A549 treated with RU486 at 1 μM for 4 hours (cell line): Measurements from ENCODE around the gene C14orf39. TPM values are rescaled to one million over a fixed set of nuclear protein-coding genes. Genes with fewer than 3 reads are reported as not detected.

Experiments used
- total RNA-seq: library from RNA; stranded (reverse); fragments of 200-300 nt; extraction: Qiagen RNA extraction; gene quantifications from 5 replicates; pipeline ENCODE4 v1.2.3, GENCODE V29; 2022; ENCODE audit warnings: low read depth

The C14orf39 gene, protein sequence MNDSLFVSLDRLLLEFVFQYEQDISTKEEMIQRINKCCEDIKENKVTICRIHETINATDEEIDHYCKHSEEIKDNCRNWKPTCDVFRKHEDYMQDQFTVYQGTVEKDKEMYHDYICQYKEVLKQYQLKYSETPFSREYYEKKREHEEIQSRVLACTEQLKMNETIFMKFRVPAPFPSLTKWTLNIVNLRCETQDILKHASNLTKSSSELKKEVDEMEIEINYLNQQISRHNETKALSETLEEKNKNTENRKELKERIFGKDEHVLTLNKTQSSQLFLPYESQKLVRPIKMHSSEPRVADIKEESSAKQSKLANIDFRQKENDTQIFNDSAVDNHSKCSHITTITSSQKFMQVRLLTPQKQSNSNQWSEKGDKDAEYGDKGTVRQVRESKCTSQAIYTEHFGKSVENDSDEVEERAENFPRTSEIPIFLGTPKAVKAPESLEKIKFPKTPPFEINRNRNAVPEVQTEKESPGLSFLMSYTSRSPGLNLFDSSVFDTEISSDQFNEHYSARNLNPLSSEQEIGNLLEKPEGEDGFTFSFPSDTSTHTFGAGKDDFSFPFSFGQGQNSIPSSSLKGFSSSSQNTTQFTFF
- not detected in 5 replicates for total RNA-seq

GRCh38 chr14:60485598-60486251 is at the start of gene C14orf39:
C14orf39 (minus strand) TSS chr14:60486063; CDS start chr14:60485078, 985 bp downstream.

DNA sequence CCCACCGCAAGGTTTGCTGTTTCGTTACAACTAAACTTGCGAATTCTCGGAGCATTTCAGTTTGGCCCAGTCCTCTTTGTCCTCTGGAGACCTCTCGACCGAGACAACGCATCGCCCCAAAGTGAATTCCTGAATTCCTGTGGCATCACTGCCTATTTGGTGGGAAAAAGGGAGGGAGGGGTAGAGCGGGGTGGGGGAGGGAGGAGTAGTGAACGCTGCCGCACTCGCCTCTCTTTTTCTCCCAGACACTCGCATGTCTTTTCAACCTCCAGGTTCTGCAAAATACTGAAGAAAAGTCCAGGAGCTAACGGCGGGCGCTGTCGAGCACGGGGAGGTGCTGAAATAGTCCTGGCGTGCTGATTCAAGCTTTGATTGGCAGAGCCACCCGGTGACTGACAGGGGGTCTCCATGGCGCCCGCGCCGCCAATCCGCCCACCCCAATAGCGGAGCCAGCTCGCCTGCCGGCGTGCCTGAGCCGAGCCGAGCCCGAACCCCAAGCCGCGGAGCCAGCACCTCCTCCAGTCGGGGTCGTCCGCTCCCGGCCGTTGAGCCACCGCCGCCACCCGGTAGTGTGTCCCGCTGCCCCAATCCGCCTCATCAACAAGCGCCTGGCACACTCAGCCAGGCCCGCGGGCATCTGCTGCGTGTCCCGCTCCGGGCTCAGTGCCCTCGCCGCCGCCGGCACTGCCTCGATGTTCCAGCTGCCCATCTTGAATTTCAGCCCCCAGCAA is 23.0 kb upstream of the C14orf39 start, which contains the start of gene SIX6:
SIX6 (plus strand) TSS at position 440 of the 731 bp plus-strand sequence; CDS start at position 693, 253 bp downstream.

Other genes starting within 250 kb of the C14orf39 start
- gene PPM1A, start 236.8 kb downstream of the C14orf39 start, total RNA-seq, result 28.0 to 47.0 TPM (median 40.1 TPM) in 5 replicates
- not detected in 5 replicates for gene SIX6, start 23.1 kb upstream of the C14orf39 start, total RNA-seq
- 4.3 to 10.1 TPM (median 9.5 TPM) in 5 replicates for gene SIX1, start 163.4 kb upstream of the C14orf39 start, total RNA-seq
- gene SIX4, start 238.3 kb upstream of the C14orf39 start, total RNA-seq, result 2.1 to 4.2 TPM (median 3.6 TPM) in 5 replicates
- gene MNAT1, start 248.7 kb upstream of the C14orf39 start, total RNA-seq, result 38.4 to 51.9 TPM (median 41.4 TPM) in 5 replicates